HL-60/S4 treated with retinoic acid at 250 ng/mL for 4 days and 3 days (cell line): ENCODE results near the gene FOCAD.

Experiments used
- in situ Hi-C: fragments of 300-500 bp; cut with MboI; formaldehyde crosslinking; loops from 2 replicates; pipeline ENCODE4 v1.7.0; 2022; ENCODE audit warnings: low sequenced_read_pairs

Gene FOCAD

DNA sequence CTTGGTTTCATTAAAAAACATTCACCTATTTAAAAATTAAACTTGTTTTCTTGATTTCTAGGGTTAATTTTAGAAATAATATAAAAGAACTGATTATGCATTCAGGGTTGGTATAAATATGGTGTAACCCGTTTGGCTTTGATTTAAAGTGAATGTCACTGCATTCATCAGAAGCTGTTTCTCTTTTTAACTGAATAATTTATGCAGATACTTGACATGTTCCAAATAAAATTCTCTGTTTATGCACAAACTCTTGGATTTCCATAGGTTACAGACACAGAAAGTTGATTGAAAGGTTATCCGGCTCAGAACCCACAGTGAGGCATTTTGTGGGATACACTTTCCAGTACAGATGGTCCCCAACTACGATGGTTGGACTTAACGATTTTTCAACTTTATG lies 186.1 kb downstream of the FOCAD start:
- in situ Hi-C loops, result no loop called here

GRCh38 chr9:20872340-20872977 lies 188.4 kb downstream of the FOCAD start:
- in situ Hi-C loops, result no loop called here

- in situ Hi-C loops, result no loop called here
These were observed 189.3 kb downstream of the FOCAD start for GRCh38 chr9:20873240-20873865.

DNA sequence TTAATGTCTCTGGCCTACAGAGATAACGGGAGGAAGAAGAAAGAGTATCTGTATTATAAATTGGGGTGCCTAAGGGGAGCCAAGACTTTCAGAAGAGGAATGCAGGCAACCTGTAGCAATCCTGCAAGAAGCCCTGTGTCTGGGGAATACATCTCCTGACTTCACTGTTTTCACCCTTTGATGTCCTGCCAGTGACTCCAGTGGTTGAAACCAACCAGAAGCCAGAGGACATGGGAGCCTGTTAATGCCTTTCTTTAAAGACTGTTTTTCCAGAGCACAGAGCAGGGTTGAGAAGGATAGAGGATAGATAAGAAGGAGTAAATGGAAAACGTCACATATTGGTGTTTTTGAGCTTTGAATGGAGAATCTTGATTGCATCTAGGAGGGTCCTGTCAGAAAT lies 196.2 kb downstream of the FOCAD start:
- in situ Hi-C loops, result no loop called here

- in situ Hi-C loops, result no loop called here
These were observed 196.6 kb downstream of the FOCAD start for GRCh38 chr9:20880675-20881074.

DNA sequence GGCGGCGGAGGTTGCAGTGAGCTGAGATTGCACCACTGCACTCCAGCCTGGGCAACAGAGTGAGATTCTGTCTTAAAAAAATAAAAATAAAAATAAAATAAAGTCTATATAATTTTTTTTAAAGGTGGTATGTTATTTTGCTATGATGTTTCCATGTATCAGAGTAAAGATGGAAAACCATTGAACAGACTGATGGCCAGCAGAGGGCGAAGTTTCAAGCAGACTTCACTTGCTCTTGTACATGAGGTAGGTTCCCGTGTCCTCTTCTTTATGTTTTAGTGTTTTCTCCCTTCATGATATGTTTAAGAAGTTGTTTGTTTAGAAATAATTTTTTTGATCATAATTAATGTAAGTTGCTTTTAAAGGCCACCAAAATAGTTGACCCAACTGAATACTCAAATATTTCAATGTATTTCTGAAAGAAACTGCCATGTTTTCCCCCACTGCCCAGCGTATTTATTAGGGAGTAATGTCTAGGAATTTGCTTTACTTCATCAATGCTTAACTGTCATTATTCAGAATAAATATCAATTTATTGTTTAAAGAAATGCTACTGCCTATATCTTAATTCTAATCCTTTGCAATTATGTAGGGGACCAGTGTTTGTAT lies 201.0 kb downstream of the FOCAD start:
- in situ Hi-C loops, result no loop called here

- in situ Hi-C loops, result no loop called here
These were observed 215.0 kb downstream of the FOCAD start for GRCh38 chr9:20898885-20899554.

DNA sequence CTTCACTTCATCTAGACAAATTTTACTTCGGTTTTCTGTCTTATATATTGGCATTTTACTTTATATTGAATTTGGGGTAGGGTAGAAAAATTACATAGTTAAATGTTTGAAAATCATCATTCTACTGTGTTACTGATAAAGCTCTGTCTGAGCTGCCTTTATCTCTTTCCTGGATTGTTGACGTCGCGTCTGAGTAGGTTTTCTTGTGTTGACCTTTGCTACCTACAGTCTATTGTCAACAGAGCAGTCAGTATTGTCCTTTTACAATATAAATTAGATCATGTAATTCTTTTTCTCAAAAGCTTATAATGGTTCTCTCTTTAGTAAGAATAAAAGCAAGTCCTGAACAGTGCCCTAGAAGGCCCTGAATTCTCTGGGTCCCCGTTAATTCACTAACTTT lies 219.2 kb downstream of the FOCAD start:
- in situ Hi-C loops, result no loop called here

DNA sequence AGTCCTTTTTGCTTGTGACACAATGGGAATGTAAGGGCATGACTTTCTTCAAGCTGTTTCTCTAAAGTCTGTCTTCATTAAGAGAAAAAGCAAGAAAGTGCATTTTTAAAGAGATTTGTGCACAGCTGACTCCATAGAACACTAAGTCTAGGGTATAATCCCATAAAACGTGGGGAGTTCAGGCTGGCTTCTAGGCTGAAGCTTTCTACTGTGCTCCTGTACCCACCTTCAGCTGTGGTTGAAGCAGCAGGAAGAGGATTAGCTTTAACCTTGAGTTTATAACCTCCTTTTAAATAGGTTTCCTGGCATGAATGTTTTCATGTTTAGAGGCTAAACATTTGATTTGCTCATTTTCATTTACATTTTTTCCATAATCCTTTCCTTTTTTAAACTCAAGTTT lies 220.9 kb downstream of the FOCAD start:
- in situ Hi-C loops, result no loop called here

DNA sequence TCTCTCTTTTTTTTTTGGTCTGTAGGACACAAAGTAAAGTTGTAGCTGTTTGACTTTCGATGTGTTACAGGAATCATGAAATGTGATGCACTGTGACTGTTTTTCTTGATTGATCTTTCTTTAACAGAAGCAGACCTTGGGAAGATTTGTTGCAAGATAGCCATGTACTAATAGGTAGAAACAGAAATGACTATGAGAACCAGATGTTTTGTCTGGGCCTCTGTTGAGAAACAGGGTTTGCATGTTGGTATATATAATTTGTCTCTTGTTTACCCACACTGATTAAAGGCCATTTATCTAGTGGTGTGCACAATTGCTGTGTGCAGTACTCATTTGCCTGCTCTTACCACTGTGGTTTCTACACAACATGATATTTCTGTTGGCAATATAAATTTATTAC lies 222.3 kb downstream of the FOCAD start:
- in situ Hi-C loops, result no loop called here

DNA sequence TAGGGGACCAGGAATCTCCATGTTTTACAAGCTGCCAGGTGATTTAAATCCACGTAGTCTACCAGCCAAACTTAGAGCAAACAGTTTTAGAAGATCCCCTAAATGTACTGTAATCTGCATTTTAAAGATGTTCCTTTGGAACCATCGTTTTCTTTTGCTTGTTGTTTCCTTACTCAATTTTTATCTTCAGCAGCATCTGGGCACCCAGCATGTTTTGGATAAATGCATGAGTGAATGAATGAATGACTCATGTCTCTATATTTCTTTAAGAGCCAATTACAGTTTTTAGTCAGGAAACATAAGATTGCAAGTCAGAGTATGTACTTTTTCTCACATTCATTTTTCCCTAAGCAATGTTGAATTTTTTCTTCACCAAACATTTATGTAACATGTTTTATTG lies 224.4 kb downstream of the FOCAD start:
- in situ Hi-C loops, result no loop called here

- in situ Hi-C loops, result no loop called here
These were observed 230.5 kb downstream of the FOCAD start for GRCh38 chr9:20914556-20914955.

DNA sequence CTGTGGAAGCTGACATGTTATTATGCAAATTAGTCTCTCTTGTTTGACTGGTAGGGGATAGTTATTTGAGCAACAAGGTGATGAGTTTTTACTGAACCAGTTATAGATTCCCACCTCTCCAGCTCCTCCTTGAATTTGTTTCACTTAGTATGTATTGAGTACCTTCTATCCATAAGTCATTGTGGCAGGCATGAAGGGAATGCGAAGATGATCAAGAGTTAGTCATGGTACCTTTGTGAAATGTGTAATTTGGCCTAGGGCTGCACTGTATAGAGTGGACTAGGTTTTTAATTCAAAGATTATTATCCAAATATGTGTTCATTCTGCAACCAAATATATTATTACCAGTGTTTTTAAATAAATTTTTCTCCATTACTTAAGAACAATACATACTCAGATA lies 237.3 kb downstream of the FOCAD start:
- in situ Hi-C loops, result no loop called here

DNA sequence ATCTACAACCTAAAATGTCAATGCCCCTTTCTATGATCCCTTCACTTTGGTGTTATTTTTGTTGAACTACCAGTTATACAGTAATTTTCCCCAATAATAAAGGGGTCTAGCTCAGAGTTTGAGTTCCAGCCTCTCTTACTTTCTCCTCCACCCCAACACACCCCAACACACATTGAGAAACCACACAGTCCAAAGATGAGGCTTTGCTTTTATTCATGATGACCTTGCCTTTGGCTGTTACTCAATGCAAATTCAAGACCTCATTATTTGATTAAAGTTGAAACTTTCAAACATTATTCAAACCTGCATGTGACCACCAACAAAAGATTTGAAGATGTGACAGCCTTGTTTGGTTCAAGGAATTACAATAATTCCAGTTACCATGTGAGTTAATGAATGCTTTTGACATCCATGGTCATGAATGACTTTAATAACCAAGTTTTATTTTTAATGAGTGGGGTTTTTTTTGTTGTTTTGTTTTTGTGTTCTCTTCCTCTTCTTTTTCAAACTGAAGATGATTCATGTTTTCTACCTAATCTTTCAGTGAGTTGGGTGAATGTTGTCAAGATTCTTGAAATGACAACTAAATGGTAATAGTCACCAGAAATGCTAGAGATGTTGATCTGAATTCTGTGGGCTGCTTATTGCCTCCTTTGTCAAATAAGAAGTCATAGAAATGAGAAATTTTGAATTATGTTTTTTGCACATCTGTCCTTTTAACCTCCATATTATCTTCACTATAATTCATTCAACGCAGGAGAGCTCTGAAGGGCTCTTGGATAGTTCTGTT lies 241.4 kb downstream of the FOCAD start:
- in situ Hi-C loops, result loop anchor here (25.0 kb wide), 1 partner anchor 988 kb away; no protein-coding TSS in a partner anchor

DNA sequence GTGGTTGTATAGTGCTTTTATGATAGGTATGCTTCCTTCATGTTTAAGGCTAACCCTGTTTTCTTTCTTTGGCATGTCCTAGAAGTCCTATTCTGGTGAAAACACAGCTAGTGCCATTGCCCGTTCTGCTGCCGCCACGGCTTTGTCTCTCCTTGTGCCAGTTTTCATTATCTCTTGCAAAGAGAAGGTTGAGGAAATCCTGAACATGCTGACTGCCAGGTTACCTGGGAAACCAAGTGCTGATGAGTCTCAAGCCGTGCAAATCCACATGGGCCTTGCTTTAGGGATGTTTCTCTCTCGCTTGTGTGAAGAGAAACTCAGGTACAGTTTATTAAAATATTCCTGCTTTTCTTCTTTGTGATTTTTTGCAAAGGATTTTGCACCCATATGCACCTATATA lies 245.2 kb downstream of the FOCAD start:
- in situ Hi-C loops, result loop anchor here (25.0 kb wide), 1 partner anchor 992 kb away; no protein-coding TSS in a partner anchor

- in situ Hi-C loops, result loop anchor here (25.0 kb wide), 1 partner anchor 994 kb away; no protein-coding TSS in a partner anchor
These were observed 246.8 kb downstream of the FOCAD start for GRCh38 chr9:20930836-20931235.

- in situ Hi-C loops, result loop anchor here (25.0 kb wide), 1 partner anchor 1003 kb away; no protein-coding TSS in a partner anchor
These were observed 256.6 kb downstream of the FOCAD start for GRCh38 chr9:20940447-20941173.

- in situ Hi-C loops, result loop anchor here (25.0 kb wide), 1 partner anchor 1004 kb away; no protein-coding TSS in a partner anchor
These were observed 257.2 kb downstream of the FOCAD start for GRCh38 chr9:20941174-20941690.

- in situ Hi-C loops, result loop anchor here (25.0 kb wide), 1 partner anchor 1007 kb away; no protein-coding TSS in a partner anchor
These were observed 260.4 kb downstream of the FOCAD start for GRCh38 chr9:20944507-20944906.

- in situ Hi-C loops, result loop anchor here (25.0 kb wide), 1 partner anchor 1008 kb away; no protein-coding TSS in a partner anchor
These were observed 261.2 kb downstream of the FOCAD start for GRCh38 chr9:20945269-20945668.
